Globus pallidus (tissue), 1 donor: Measurements from ENCODE around the gene SLC9A5.

Experiments used
- DNase-seq: peaks from one replicate; pipeline ENCODE4 v3.0.0-alpha.2; 2015; ENCODE audit warnings: low spot score

The SLC9A5 gene

GRCh38 chr16:67310561-67310960, 61.8 kb downstream of the SLC9A5 start:
- DNase-seq: no peak

GRCh38 chr16:67311607-67312488, 63.1 kb downstream of the SLC9A5 start:
- no peak for DNase-seq

- DNase-seq: no peak
Measured at GRCh38 chr16:67312719-67313118, 63.9 kb downstream of the SLC9A5 start.

DNA sequence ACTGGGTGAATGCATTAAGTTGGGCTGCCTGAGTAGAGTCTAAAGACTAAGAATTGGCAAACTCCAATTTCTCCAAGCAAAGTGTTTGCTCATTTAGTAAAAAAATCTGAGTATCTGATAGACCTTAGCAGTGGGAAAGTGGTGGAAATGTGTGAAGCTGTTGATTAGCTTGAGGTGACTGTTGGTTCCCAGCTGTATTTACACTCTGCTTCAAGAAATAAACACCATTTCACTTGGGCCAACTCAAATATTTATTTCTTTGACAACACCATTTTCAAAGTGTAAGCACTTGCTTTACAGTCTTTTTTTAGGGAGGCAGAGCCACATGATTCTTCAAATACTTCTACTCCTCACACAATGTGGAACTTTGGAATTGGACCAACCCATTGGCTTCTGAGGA, 69.1 kb downstream of the SLC9A5 start:
- DNase-seq: no peak
